Upper lobe of left lung (tissue), 6 donors: ENCODE data around the gene U2AF2. TPM values are rescaled to one million over a fixed set of nuclear protein-coding genes. Genes with fewer than 3 reads are reported as not detected.

Experiments used
- ATAC-seq, 2 donors: fragments of 200-7000 bp; cut with Tn5 transposase; one replicate each; pipeline ENCODE4 v1.9.1; 2022; ENCODE audit warnings: mild to moderate bottlenecking in 2 of 2, moderate library complexity in 2 of 2; ENCODE audit not compliant: low FRiP score in 2 of 2
- DNase-seq, 2 donors: peaks; one replicate each; pipeline ENCODE4 v3.0.0-alpha.2; 2019 to 2020
- H3K27ac ChIP-seq, 4 donors: fragments of 200-600 bp; sonication (generic); one replicate each; pipeline ENCODE4 v1.5.1; 2016 to 2019
- H3K27me3 ChIP-seq, 4 donors: fragments of 200-600 bp; sonication (generic); one replicate each; pipeline ENCODE4 v1.5.1; 2017 to 2019
- H3K36me3 ChIP-seq, 4 donors: fragments of 200-600 bp; sonication (generic); one replicate each; pipeline ENCODE4 v1.5.1; 2016 to 2019
- H3K4me1 ChIP-seq, 4 donors: fragments of 200-600 bp; sonication (generic); one replicate each; pipeline ENCODE4 v1.5.1; 2018 to 2019
- H3K4me3 ChIP-seq, 4 donors: fragments of 200-600 bp; sonication (generic); one replicate each; pipeline ENCODE4 v1.5.1; 2017 to 2019; ENCODE audit warnings: mild to moderate bottlenecking in 2 of 4, moderate library complexity in 1 of 4
- H3K9me3 ChIP-seq, 4 donors: fragments of 200-600 bp; sonication (generic); one replicate each; pipeline ENCODE4 v1.5.1; 2018 to 2019
- CTCF ChIP-seq, 6 experiments: fragments of 450-650 bp in 4 of 6; fragments of 200-600 bp in 2 of 6; sonication (generic) in 2 of 6; IDR thresholded peaks; one replicate each; pipeline ENCODE4 v1.5.1; 2016 to 2019; ENCODE audit warnings: antibody characterized with exemption in 6 of 6
- EP300 ChIP-seq, 4 donors: sonication (generic); formaldehyde crosslinking; IDR thresholded peaks; one replicate each; pipeline ENCODE4 v1.5.1; 2017; ENCODE audit warnings: antibody characterized with exemption in 4 of 4, control low read depth in 2 of 4
- POLR2A ChIP-seq, 4 donors: fragments of 450-650 bp; IDR thresholded peaks; one replicate each; pipeline ENCODE4 v1.5.1; 2016 to 2017; ENCODE audit warnings: antibody characterized with exemption in 4 of 4, mild to moderate bottlenecking in 2 of 4
- POLR2AphosphoS5 ChIP-seq, 2 donors: sonication (generic); formaldehyde crosslinking; IDR thresholded peaks; one replicate each; pipeline ENCODE4 v1.5.1; 2017; ENCODE audit warnings: antibody characterized with exemption in 2 of 2
- WGBS, 2 donors: methylation state at CpG; one replicate each; pipeline ENCODE4 v1.1.5; 2017 to 2018; 5-methylcytosine and 5-hydroxymethylcytosine counted together
- total RNA-seq, 6 donors: library from RNA; depleted of rRNA in 4 of 6; stranded (reverse); fragments of >200 nt in 4 of 6; gene quantifications; one replicate each; pipeline versions ENCODE4 v1.1.0 to v1.2.1, GENCODE V29; 2016 to 2021
- donor health status: DM: no; HTN: no; CAD: no; lungs with moderate emphysema.
- donor health status: DM: no; HTN: yes; CAD: no; lungs with severe emphysema.

The U2AF2 gene
- total RNA-seq, 6 donors from 2014 or later = 57.7 to 294 (median 157) TPM

- Histone ChIP-seq H3K4me1 (peaks cover 52 to 81% (median 62%) of the 10 kb centered on the region in 4 donors), H3K36me3 (peaks cover 5 to 13% (median 12%) of the 10 kb centered on the region in 4 donors), H3K9me3 (no peaks in the 10 kb centered on the region), H3K27me3 (no peaks in the 10 kb centered on the region), H3K4me3 (peak overlapping the region; percentile 74 to 96 (median 86)), H3K27ac (peak overlapping the region; percentile 77 to 94 (median 91))
- DNase-seq (peak in 1 of 2 donors; percentile 89), ATAC-seq (no peak)
- TF ChIP-seq POLR2A (IDR thresholded peaks at IDR 0.05) = peak in 2 of 4 donors; percentile 13 to 39
- no peak for TF ChIP-seq EP300 (IDR thresholded peaks at IDR 0.05)
- no peak for TF ChIP-seq POLR2AphosphoS5 (IDR thresholded peaks at IDR 0.05)
- no peak for TF ChIP-seq CTCF (IDR thresholded peaks at IDR 0.05)
- 0 to 1% methylated on average over 11 to 35 of the region's 65 CpGs for WGBS, 2 donors
These were observed 12.5 kb upstream of the U2AF2 start for GRCh38 chr19:55642153-55643002.

GRCh38 chr19:55643003-55643886 is 11.6 kb upstream of the U2AF2 start, which contains the start of gene ZNF581:
Gene ZNF581, plus strand, starts transcription at chr19:55643649. Its CDS starts 923 bp downstream, at chr19:55644572.
- Histone ChIP-seq H3K4me1 (peaks cover 58 to 81% (median 60%) of the 10 kb centered on the region in 4 donors), H3K27me3 (no peaks in the 10 kb centered on the region), H3K4me3 (peak within 1 kb of the TSS; percentile 74 to 96 (median 86)), H3K9me3 (no peaks in the 10 kb centered on the region), H3K36me3 (peaks cover 5 to 13% (median 11%) of the 10 kb centered on the region in 4 donors), H3K27ac (peak within 1 kb of the TSS; percentile 77 to 94 (median 91))
- DNase-seq (peak; percentile 73 to 95), ATAC-seq (peak; percentile 73 to 78)
- TF ChIP-seq EP300 (IDR thresholded peaks at IDR 0.05) (peak in 1 of 4 donors; percentile 18), POLR2AphosphoS5 (IDR thresholded peaks at IDR 0.05) (peak; percentile 43 to 58), POLR2A (IDR thresholded peaks at IDR 0.05) (no peak), CTCF (IDR thresholded peaks at IDR 0.05) (peak in 1 of 6 experiments; percentile 24)
- WGBS, 2 donors = 2 to 3% methylated on average over 43 to 44 of the region's 56 CpGs

GRCh38 chr19:55643887-55644176 is 11.0 kb upstream of the U2AF2 start:
- DNase-seq (no peak), ATAC-seq (no peak)
- H3K9me3 ChIP-seq = no peaks in the 10 kb centered on the region
- peaks cover 5 to 13% (median 8%) of the 10 kb centered on the region in 4 donors for H3K36me3 ChIP-seq
- peak overlapping the region; percentile 74 to 96 (median 86) for H3K4me3 ChIP-seq
- no peak for TF ChIP-seq POLR2A (IDR thresholded peaks at IDR 0.05)
- TF ChIP-seq CTCF (IDR thresholded peaks at IDR 0.05) = no peak
- no peak for TF ChIP-seq POLR2AphosphoS5 (IDR thresholded peaks at IDR 0.05)
- TF ChIP-seq EP300 (IDR thresholded peaks at IDR 0.05) = no peak
- peaks cover 59 to 83% (median 63%) of the 10 kb centered on the region in 4 donors for H3K4me1 ChIP-seq
- 1% methylated on average over 15 of the region's 15 CpGs for WGBS, 2 donors
- peak overlapping the region; percentile 77 to 94 (median 91) for H3K27ac ChIP-seq
- H3K27me3 ChIP-seq = no peaks in the 10 kb centered on the region

GRCh38 chr19:55644191-55644833 is 10.5 kb upstream of the U2AF2 start:
- H3K27ac ChIP-seq = peak overlapping the region; percentile 77 to 94 (median 91)
- TF ChIP-seq CTCF (IDR thresholded peaks at IDR 0.05) (no peak), POLR2A (IDR thresholded peaks at IDR 0.05) (no peak), EP300 (IDR thresholded peaks at IDR 0.05) (no peak), POLR2AphosphoS5 (IDR thresholded peaks at IDR 0.05) (no peak)
- 48 to 52% methylated on average over 11 to 12 of the region's 12 CpGs for WGBS, 2 donors
- peaks cover 5 to 13% (median 8%) of the 10 kb centered on the region in 4 donors for H3K36me3 ChIP-seq
- peaks cover 58 to 83% (median 63%) of the 10 kb centered on the region in 4 donors for H3K4me1 ChIP-seq
- H3K4me3 ChIP-seq = peak overlapping the region; percentile 74 to 96 (median 86)
- ATAC-seq (no peak), DNase-seq (no peak)
- no peaks in the 10 kb centered on the region for H3K9me3 ChIP-seq
- H3K27me3 ChIP-seq = no peaks in the 10 kb centered on the region
